NCI-H2227 (cell line): ENCODE data around the gene GINS1.

ENCODE experiments used
- DNase-seq: peaks from one replicate; lab custom pipeline; 2025; ENCODE audit not compliant: unreplicated experiment; lab: John Stamatoyannopoulos, UW

Gene GINS1

DNA sequence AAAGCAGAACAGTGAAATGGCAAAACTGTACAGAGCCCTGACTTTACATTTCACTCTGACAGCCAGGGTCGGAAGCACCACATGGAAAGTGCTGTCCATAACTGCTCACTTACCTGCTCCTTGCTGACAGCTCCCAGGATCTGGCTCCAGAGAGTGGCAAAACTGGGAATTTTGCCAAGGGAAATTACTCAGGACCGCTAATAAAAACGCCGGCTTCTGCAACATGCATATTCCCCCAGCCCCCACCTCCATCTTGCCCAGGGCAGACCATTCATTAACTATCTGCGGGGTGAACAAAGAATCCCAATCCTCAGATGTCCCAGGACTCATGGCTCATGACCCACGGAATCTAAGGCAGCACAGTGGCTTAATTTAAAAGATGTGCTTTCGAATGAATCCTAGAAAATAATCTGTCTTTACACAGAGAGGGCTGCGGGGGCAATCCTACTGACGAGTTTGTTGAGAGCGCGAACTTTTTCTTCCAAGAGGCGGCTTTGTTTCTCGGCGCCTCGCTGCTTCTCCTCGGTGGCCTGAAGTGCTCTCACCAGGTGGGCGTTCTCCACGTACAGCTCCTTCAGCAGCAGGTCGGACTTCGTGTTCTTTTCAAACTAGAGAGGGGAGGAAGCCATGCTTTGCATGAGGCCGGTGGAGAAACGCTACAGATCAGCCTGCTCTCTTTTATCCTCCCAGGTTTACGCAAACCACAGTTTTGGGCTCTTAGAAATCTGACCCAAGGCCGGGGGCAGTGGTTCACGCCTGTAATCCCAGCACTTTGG lies 45.8 kb downstream of the GINS1 start:
- peak; percentile 95 for DNase-seq

- no peak for DNase-seq
Observed at GRCh38 chr20:25454153-25454900, 46.9 kb downstream of the GINS1 start.

DNA sequence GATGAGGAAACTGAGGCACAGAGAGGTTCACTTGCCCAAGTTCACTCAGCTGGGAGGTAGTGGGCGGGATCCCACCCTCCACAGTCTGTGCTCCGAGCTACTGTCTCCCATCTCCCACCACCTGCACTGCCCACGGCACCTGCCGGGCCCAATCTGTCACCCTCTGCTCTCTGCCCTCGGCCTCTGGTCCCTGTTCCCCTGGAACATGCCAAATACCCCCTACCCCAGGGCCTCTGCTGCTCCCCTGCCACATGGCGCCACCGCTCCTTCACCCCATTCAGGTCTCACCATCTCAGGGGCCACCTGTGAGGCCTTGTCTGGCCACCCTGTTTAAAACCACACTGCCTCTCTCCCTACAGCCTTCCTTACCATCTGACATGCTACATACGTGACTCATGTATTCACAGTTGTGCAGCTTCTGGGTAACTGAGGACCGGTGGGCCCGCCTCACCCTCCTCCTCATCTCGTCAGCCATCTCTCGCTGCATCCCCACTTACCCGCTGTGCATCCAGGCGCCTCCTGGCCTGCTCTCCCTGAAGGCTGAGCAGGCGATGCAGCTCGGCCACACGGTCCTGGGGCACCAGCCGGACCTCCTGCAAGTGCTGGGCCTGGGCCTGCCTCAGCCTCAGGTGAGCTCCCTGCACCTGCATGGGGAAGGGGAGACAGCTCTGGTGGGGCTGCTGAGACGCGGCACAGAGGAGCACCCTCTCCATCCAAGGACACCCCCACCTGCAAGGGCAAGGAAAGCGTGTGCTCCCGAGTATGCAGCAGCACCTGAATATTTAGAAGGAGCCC lies 50.6 kb downstream of the GINS1 start:
- DNase-seq = no peak

GRCh38 chr20:25459111-25459830 lies 51.8 kb downstream of the GINS1 start:
- DNase-seq = no peak

DNA sequence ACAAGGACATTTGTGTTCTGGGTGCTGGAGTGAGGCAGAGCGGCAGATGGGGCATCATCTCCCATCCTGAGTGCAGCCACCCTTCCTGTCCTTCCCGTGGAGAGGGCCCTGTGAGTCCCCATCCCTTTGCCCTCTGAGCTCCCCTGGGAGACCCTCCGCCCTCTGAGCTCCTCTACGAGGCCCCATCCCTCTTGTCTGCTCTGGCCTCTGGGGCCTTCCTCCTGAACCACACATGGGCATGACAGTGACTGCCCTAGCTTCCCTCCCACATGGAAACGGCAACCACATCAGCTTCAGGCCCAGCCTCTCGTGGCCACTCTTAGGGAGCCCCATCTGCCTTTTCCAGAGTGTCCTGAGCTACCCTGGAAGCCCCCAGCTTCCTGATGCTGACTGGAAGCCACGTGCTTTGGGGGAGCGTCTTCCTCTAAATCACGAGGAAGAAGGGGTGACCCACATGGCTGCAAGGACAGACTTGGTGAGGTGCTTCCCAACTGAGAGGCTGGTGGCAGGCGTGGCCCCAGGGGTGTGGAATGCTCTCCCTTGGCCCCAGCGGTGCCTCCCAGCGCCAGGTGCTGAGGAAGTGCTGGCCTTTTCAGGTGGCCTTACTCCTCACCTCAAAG lies 52.6 kb downstream of the GINS1 start:
- DNase-seq = no peak

DNA sequence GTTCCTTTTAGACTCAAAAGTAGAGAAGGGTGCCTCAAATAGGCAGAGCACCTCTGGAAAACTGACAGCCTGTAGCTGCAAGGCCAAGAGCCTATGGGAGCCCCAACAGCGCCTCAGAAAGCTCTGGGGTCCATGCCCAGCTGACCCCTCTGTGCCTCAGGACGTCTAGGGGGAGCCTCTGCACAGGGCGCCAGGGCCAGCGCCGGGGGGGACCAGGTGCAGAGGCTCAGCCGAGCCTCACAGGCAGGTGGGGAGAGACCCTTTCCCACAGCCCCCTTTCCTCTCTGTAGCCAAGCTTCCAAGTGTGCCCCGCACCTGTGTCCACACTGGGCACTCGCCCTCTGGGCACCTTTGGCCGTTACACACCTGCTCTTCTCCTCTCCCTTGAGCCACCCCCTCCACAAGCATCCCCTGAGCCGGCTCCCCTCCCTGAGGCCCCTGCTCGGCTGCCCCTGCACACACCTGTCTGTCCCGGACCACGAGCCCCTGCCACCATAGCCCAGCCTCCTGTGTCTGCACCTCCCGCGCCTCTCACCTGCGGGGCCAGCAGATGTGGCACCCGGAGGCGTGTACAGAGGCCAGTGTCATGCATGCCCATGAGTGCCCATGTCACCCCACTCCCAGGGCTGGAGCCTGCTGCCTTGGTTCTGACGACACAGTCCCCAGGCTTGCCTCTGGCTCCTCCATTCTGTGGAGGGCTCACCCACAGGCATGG lies 53.2 kb downstream of the GINS1 start:
- DNase-seq = no peak

GRCh38 chr20:25461281-25461650 lies 53.8 kb downstream of the GINS1 start:
- no peak for DNase-seq

- DNase-seq = no peak
Observed at GRCh38 chr20:25461786-25462545, 54.5 kb downstream of the GINS1 start.

DNA sequence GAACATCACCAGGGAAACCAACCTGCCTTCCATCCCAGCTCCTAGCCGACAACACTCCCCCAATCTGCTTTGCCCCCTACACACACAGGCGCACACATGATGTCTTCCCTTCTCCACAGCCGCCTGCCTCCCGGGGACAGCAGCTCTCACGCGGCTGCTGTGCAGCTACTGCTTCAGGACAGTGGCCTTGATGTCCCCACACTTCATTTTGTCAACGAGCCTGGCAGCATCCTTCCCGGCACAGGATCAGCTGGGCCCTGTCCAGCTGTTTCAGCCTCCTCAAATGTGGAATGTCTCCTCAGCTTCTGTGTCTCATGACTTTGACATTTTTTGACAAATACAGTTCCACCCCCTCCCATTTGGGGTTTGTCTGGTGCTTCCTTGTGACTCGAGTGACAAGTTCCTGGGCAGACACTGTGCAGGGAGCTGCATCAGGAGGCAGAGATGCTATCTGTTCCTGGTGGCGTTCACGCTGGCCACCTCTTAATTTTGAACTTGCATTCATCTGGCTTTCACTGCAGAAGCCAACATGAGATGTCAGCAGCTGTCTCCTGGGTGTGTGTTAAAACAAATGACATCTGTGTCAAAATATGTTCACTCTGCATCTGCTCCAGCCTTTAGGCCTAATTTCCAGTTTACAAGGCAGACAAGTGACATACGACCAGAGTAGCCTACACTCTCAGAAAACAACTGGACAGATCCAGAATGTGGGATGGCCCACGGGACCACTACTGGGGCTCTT lies 57.2 kb downstream of the GINS1 start:
- no peak for DNase-seq

GRCh38 chr20:25465243-25466135 lies 58.0 kb downstream of the GINS1 start:
- DNase-seq = no peak

- no peak for DNase-seq
Observed at GRCh38 chr20:25466846-25467245, 59.4 kb downstream of the GINS1 start.

- DNase-seq = no peak
Observed at GRCh38 chr20:25467441-25467840, 60.0 kb downstream of the GINS1 start.

- DNase-seq = no peak
Observed at GRCh38 chr20:25468126-25469075, 60.9 kb downstream of the GINS1 start.

DNA sequence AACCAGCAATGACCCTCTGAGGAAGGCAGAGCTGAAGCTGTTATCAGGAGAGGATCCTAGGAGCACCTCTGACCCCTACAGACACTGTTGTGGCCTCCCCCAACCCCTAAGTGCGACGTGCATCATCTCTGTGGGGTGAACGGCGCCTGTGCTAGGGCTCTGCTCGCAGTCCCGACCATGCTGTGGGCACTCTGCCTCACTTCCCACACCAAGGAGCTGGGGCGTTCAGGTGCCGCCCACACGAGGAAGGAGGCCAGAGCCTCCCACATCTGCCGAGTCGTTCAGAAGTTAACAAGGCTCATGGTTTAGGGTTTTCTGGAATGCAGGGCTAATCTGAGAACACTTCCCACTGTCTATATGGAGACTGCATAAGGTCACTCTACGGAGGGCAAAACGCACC lies 62.1 kb downstream of the GINS1 start:
- DNase-seq = no peak

DNA sequence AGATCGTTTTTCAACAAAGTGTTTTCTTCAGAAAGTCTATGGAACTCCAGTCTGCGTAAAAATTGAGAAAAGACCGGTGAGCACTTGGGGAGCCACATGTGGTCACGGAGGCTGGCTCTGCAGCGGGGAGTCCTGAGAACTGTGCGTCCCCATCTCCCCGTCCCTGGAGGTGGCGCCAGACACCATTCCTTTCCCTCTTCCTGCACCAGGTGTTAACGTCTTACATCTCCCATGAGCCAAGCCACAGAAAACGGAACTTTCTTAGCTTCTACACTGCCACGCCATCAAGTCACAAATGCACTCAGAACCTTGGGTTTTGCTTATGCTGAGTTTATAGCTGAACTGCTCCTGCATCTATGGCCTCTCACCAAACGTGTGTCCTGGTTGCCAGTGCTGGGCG lies 62.6 kb downstream of the GINS1 start:
- peak; percentile 35 for DNase-seq

- DNase-seq = no peak
Observed at GRCh38 chr20:25471020-25471419, 63.5 kb downstream of the GINS1 start.
